Gastroesophageal sphincter (tissue), 3 donors: ENCODE measurements around the gene RPS21.

Experiments
- CTCF ChIP-seq, 4 experiments: fragments of 200-600 bp in 2 of 4; fragments of 450-650 bp in 2 of 4; sonication (generic) in 1 of 4; IDR thresholded peaks; one replicate each; pipeline ENCODE4 v1.5.1; 2017 to 2019; ENCODE audit warnings: antibody characterized with exemption in 4 of 4, mild to moderate bottlenecking in 2 of 4, moderate library complexity in 2 of 4
- EP300 ChIP-seq: sonication (generic); formaldehyde crosslinking; IDR thresholded peaks from one replicate; pipeline ENCODE4 v1.6.1; 2017; ENCODE audit warnings: antibody characterized with exemption, mild to moderate bottlenecking
- POLR2A ChIP-seq, 2 donors: fragments of 450-650 bp; IDR thresholded peaks; one replicate each; pipeline ENCODE4 v1.6.1; 2017; ENCODE audit warnings: antibody characterized with exemption in 2 of 2, mild to moderate bottlenecking in 2 of 2, moderate library complexity in 1 of 2
- POLR2AphosphoS5 ChIP-seq: sonication (generic); formaldehyde crosslinking; IDR thresholded peaks from one replicate; pipeline ENCODE4 v1.6.1; 2017; ENCODE audit warnings: antibody characterized with exemption

GRCh38 chr20:62428396-62429295, 41.7 kb downstream of the RPS21 start:
- TF ChIP-seq POLR2A (IDR thresholded peaks at IDR 0.05), result no peak
- TF ChIP-seq CTCF (IDR thresholded peaks at IDR 0.05), result no peak
- TF ChIP-seq EP300, result no peak
- no peak for TF ChIP-seq POLR2AphosphoS5
